ENCODE results near the gene UGGT1.

The UGGT1 gene

GRCh38 chr2:128154225-128154624 lies 63.2 kb downstream of the UGGT1 start:
- Histone ChIP-seq H3K4me1 (ENCODE audit: control insufficient read depth, low read depth, low read length) (no peaks in the 10 kb centered on the region), H3K27me3 (ENCODE audit: insufficient read depth, low read length, poor library complexity) (no peaks in the 10 kb centered on the region), H3K36me3 (ENCODE audit: control insufficient read depth, insufficient read depth, low read length) (peaks cover 4% of the 10 kb centered on the region), H3K27ac (ENCODE audit: low read depth, low read length) (no peak overlapping the region), H4K5ac (ENCODE audit: low read length) (no peak overlapping the region), H2AK5ac (ENCODE audit: low read length) (no peak overlapping the region), H4K8ac (ENCODE audit: low read depth, low read length) (no peak overlapping the region), H3K23ac (ENCODE audit: low read length) (no peak overlapping the region), H3K56ac (ENCODE audit: low read length) (no peak overlapping the region), H3K79me2 (ENCODE audit: control insufficient read depth, insufficient read depth, low read length) (no peaks in the 10 kb centered on the region), H3K4ac (ENCODE audit: low read depth, low read length) (no peak overlapping the region), H2BK15ac (replicated peaks; ENCODE audit: low read depth) (no peak overlapping the region), H3K18ac (ENCODE audit: low read length) (no peak overlapping the region), H3K4me2 (ENCODE audit: low read length) (no peak overlapping the region), H2BK5ac (ENCODE audit: low read length) (no peak overlapping the region), H3K79me1 (ENCODE audit: low read length) (peaks cover 2% of the 10 kb centered on the region), H3K9ac (ENCODE audit: low read length) (no peak overlapping the region), H3K4me3 (ENCODE audit: low read length) (no peak overlapping the region), H2BK120ac (ENCODE audit: low read depth, low read length) (no peak overlapping the region)
- no peak for DNase-seq
- WGBS (ENCODE audit: extremely low coverage, insufficient coverage, low lambda C conversion rate) = no CpG with 5 or more reads among the region's 4 CpGs

- H3K4me1 ChIP-seq (ENCODE audit: control insufficient read depth, low read depth, low read length) = no peaks in the 10 kb centered on the region
- no peak overlapping the region for H3K56ac ChIP-seq (ENCODE audit: low read length)
- H3K9ac ChIP-seq (ENCODE audit: low read length) = no peak overlapping the region
- H3K27me3 ChIP-seq (ENCODE audit: insufficient read depth, low read length, poor library complexity) = no peaks in the 10 kb centered on the region
- H3K23ac ChIP-seq (ENCODE audit: low read length) = no peak overlapping the region
- no peak overlapping the region for H3K4me2 ChIP-seq (ENCODE audit: low read length)
- H3K18ac ChIP-seq (ENCODE audit: low read length) = no peak overlapping the region
- peaks cover 2% of the 10 kb centered on the region for H3K79me1 ChIP-seq (ENCODE audit: low read length)
- no peaks in the 10 kb centered on the region for H3K79me2 ChIP-seq (ENCODE audit: control insufficient read depth, insufficient read depth, low read length)
- peaks cover 9% of the 10 kb centered on the region for H3K36me3 ChIP-seq (ENCODE audit: control insufficient read depth, insufficient read depth, low read length)
- no peak overlapping the region for H2AK5ac ChIP-seq (ENCODE audit: low read length)
- WGBS (ENCODE audit: extremely low coverage, insufficient coverage, low lambda C conversion rate) = no CpG with 5 or more reads among the region's 9 CpGs
- no peak overlapping the region for H2BK15ac ChIP-seq (replicated peaks; ENCODE audit: low read depth)
- H3K4ac ChIP-seq (ENCODE audit: low read depth, low read length) = no peak overlapping the region
- no peak overlapping the region for H4K8ac ChIP-seq (ENCODE audit: low read depth, low read length)
- no peak overlapping the region for H3K4me3 ChIP-seq (ENCODE audit: low read length)
- H2BK120ac ChIP-seq (ENCODE audit: low read depth, low read length) = no peak overlapping the region
- no peak overlapping the region for H3K27ac ChIP-seq (ENCODE audit: low read depth, low read length)
- no peak for DNase-seq
- H4K5ac ChIP-seq (ENCODE audit: low read length) = no peak overlapping the region
- no peak overlapping the region for H2BK5ac ChIP-seq (ENCODE audit: low read length)
Measured at GRCh38 chr2:128155970-128156369, 65.0 kb downstream of the UGGT1 start.

GRCh38 chr2:128156812-128157211 lies 65.8 kb downstream of the UGGT1 start:
- WGBS (ENCODE audit: extremely low coverage, insufficient coverage, low lambda C conversion rate) = no CpG with 5 or more reads among the region's 3 CpGs
- Histone ChIP-seq H2AK5ac (ENCODE audit: low read length) (no peak overlapping the region), H4K8ac (ENCODE audit: low read depth, low read length) (no peak overlapping the region), H3K4ac (ENCODE audit: low read depth, low read length) (no peak overlapping the region), H3K27ac (ENCODE audit: low read depth, low read length) (no peak overlapping the region), H3K79me1 (ENCODE audit: low read length) (peaks cover 2% of the 10 kb centered on the region), H4K5ac (ENCODE audit: low read length) (no peak overlapping the region), H3K4me1 (ENCODE audit: control insufficient read depth, low read depth, low read length) (no peaks in the 10 kb centered on the region), H3K18ac (ENCODE audit: low read length) (no peak overlapping the region), H2BK120ac (ENCODE audit: low read depth, low read length) (no peak overlapping the region), H3K36me3 (ENCODE audit: control insufficient read depth, insufficient read depth, low read length) (peaks cover 9% of the 10 kb centered on the region), H3K23ac (ENCODE audit: low read length) (no peak overlapping the region), H3K56ac (ENCODE audit: low read length) (no peak overlapping the region), H3K79me2 (ENCODE audit: control insufficient read depth, insufficient read depth, low read length) (no peaks in the 10 kb centered on the region), H3K4me3 (ENCODE audit: low read length) (no peak overlapping the region), H3K27me3 (ENCODE audit: insufficient read depth, low read length, poor library complexity) (no peaks in the 10 kb centered on the region), H3K9ac (ENCODE audit: low read length) (no peak overlapping the region), H2BK15ac (replicated peaks; ENCODE audit: low read depth) (no peak overlapping the region), H3K4me2 (ENCODE audit: low read length) (no peak overlapping the region), H2BK5ac (ENCODE audit: low read length) (no peak overlapping the region)
- DNase-seq = no peak

- no peak overlapping the region for H3K4ac ChIP-seq (ENCODE audit: low read depth, low read length)
- H3K79me1 ChIP-seq (ENCODE audit: low read length) = peaks cover 2% of the 10 kb centered on the region
- no peak overlapping the region for H3K18ac ChIP-seq (ENCODE audit: low read length)
- H4K8ac ChIP-seq (ENCODE audit: low read depth, low read length) = no peak overlapping the region
- no peak for DNase-seq
- WGBS (ENCODE audit: extremely low coverage, insufficient coverage, low lambda C conversion rate) = no CpG with 5 or more reads among the region's 3 CpGs
- no peak overlapping the region for H2BK120ac ChIP-seq (ENCODE audit: low read depth, low read length)
- H3K4me2 ChIP-seq (ENCODE audit: low read length) = no peak overlapping the region
- H3K23ac ChIP-seq (ENCODE audit: low read length) = no peak overlapping the region
- no peak overlapping the region for H3K9ac ChIP-seq (ENCODE audit: low read length)
- H3K4me1 ChIP-seq (ENCODE audit: control insufficient read depth, low read depth, low read length) = no peaks in the 10 kb centered on the region
- no peak overlapping the region for H2BK5ac ChIP-seq (ENCODE audit: low read length)
- H3K36me3 ChIP-seq (ENCODE audit: control insufficient read depth, insufficient read depth, low read length) = peaks cover 9% of the 10 kb centered on the region
- no peak overlapping the region for H2BK15ac ChIP-seq (replicated peaks; ENCODE audit: low read depth)
- no peaks in the 10 kb centered on the region for H3K27me3 ChIP-seq (ENCODE audit: insufficient read depth, low read length, poor library complexity)
- H3K27ac ChIP-seq (ENCODE audit: low read depth, low read length) = no peak overlapping the region
- no peak overlapping the region for H3K56ac ChIP-seq (ENCODE audit: low read length)
- no peak overlapping the region for H2AK5ac ChIP-seq (ENCODE audit: low read length)
- H3K4me3 ChIP-seq (ENCODE audit: low read length) = no peak overlapping the region
- H3K79me2 ChIP-seq (ENCODE audit: control insufficient read depth, insufficient read depth, low read length) = no peaks in the 10 kb centered on the region
- no peak overlapping the region for H4K5ac ChIP-seq (ENCODE audit: low read length)
Measured at GRCh38 chr2:128157644-128158043, 66.6 kb downstream of the UGGT1 start.

- no peak overlapping the region for H3K23ac ChIP-seq (ENCODE audit: low read length)
- H3K27me3 ChIP-seq (ENCODE audit: insufficient read depth, low read length, poor library complexity) = no peaks in the 10 kb centered on the region
- H4K8ac ChIP-seq (ENCODE audit: low read depth, low read length) = no peak overlapping the region
- H3K79me2 ChIP-seq (ENCODE audit: control insufficient read depth, insufficient read depth, low read length) = no peaks in the 10 kb centered on the region
- no peak overlapping the region for H2BK120ac ChIP-seq (ENCODE audit: low read depth, low read length)
- H3K36me3 ChIP-seq (ENCODE audit: control insufficient read depth, insufficient read depth, low read length) = peaks cover 9% of the 10 kb centered on the region
- H3K9ac ChIP-seq (ENCODE audit: low read length) = no peak overlapping the region
- H2BK5ac ChIP-seq (ENCODE audit: low read length) = no peak overlapping the region
- H2BK15ac ChIP-seq (replicated peaks; ENCODE audit: low read depth) = no peak overlapping the region
- no peak overlapping the region for H3K4me2 ChIP-seq (ENCODE audit: low read length)
- H3K56ac ChIP-seq (ENCODE audit: low read length) = no peak overlapping the region
- peaks cover 2% of the 10 kb centered on the region for H3K79me1 ChIP-seq (ENCODE audit: low read length)
- H3K4me1 ChIP-seq (ENCODE audit: control insufficient read depth, low read depth, low read length) = no peaks in the 10 kb centered on the region
- DNase-seq = no peak
- WGBS (ENCODE audit: extremely low coverage, insufficient coverage, low lambda C conversion rate) = no CpG with 5 or more reads among the region's 1 CpG
- H3K27ac ChIP-seq (ENCODE audit: low read depth, low read length) = no peak overlapping the region
- no peak overlapping the region for H3K4me3 ChIP-seq (ENCODE audit: low read length)
- H2AK5ac ChIP-seq (ENCODE audit: low read length) = no peak overlapping the region
- no peak overlapping the region for H3K18ac ChIP-seq (ENCODE audit: low read length)
- H3K4ac ChIP-seq (ENCODE audit: low read depth, low read length) = no peak overlapping the region
- no peak overlapping the region for H4K5ac ChIP-seq (ENCODE audit: low read length)
Measured at GRCh38 chr2:128158176-128158575, 67.2 kb downstream of the UGGT1 start.

GRCh38 chr2:128159437-128159836 lies 68.4 kb downstream of the UGGT1 start:
- no peak overlapping the region for H2AK5ac ChIP-seq (ENCODE audit: low read length)
- no peak overlapping the region for H4K8ac ChIP-seq (ENCODE audit: low read depth, low read length)
- H2BK15ac ChIP-seq (replicated peaks; ENCODE audit: low read depth) = no peak overlapping the region
- no peak overlapping the region for H3K4me3 ChIP-seq (ENCODE audit: low read length)
- H3K4me2 ChIP-seq (ENCODE audit: low read length) = no peak overlapping the region
- no peaks in the 10 kb centered on the region for H3K4me1 ChIP-seq (ENCODE audit: control insufficient read depth, low read depth, low read length)
- H3K18ac ChIP-seq (ENCODE audit: low read length) = no peak overlapping the region
- no peak overlapping the region for H4K5ac ChIP-seq (ENCODE audit: low read length)
- H3K23ac ChIP-seq (ENCODE audit: low read length) = no peak overlapping the region
- peaks cover 8% of the 10 kb centered on the region for H3K36me3 ChIP-seq (ENCODE audit: control insufficient read depth, insufficient read depth, low read length)
- no peak overlapping the region for H3K27ac ChIP-seq (ENCODE audit: low read depth, low read length)
- H2BK5ac ChIP-seq (ENCODE audit: low read length) = no peak overlapping the region
- WGBS (ENCODE audit: extremely low coverage, insufficient coverage, low lambda C conversion rate) = no CpG with 5 or more reads among the region's 7 CpGs
- DNase-seq = no peak
- no peaks in the 10 kb centered on the region for H3K79me2 ChIP-seq (ENCODE audit: control insufficient read depth, insufficient read depth, low read length)
- H3K56ac ChIP-seq (ENCODE audit: low read length) = no peak overlapping the region
- no peaks in the 10 kb centered on the region for H3K27me3 ChIP-seq (ENCODE audit: insufficient read depth, low read length, poor library complexity)
- H3K79me1 ChIP-seq (ENCODE audit: low read length) = peaks cover 2% of the 10 kb centered on the region
- H2BK120ac ChIP-seq (ENCODE audit: low read depth, low read length) = no peak overlapping the region
- H3K4ac ChIP-seq (ENCODE audit: low read depth, low read length) = no peak overlapping the region
- H3K9ac ChIP-seq (ENCODE audit: low read length) = no peak overlapping the region
